Ammon's horn (tissue), 1 donor: ENCODE data around the gene CACFD1.

Experiments used
- DNase-seq: peaks from one replicate; pipeline ENCODE4 v3.0.0-alpha.2; 2016; ENCODE audit warnings: low spot score

Gene CACFD1

DNA sequence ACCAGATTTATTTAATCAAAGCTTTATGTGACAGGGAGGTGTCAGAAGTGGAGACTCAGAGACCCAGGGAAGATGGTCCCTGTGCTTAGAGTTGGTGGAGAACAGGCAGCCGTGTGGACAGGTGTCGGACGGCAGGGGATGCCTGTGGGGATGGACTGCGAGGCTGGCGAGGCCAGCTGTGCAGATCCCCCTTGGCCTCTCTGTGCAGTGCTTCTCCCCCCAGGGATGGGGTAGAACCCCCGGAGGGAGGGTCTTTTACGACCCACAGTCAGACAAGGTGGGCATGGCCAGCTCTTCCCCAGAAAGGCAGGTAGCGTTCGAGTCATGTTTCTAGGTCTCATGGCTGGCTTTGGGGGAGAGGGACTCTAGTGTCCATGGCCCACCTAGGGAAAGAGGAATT is 23.8 kb downstream of the CACFD1 start:
- no peak for DNase-seq

DNA sequence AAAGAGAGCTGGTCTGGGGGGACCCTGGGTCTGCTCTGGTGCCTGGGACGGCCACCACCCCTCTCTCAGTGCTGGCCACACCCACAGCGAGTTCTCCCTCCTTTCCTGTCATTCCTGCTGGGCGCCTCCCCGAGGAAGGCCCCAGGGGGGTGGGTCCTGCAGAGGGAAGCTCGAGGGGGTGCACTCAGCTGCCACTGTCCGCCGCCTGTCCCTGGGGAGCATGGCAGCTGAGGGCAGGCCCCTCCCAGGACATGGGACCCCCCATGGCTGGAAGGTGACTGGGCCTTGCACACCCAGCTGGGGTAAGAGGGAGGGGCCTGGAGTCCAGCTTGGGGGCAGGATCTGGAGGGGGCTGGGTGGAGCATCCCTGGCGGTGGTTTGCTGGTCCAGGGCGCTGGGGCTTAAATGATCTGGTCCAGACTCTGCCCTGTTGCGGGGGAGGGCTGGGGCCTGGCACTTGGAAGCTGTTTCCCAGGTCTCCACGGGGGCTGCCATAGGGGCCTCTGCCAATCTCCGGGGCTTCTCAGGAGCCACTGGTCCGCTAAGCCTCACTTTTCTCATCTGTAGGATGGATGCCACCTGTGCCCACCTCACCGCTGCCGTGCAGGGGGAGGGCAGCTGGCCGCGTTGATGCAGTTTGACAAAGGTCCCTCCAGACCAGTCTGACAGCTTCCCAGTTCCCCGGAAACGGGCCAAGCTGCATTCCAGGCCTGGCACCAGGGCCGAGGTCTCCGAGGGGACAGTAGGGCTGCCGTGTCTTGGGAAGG is 25.1 kb downstream of the CACFD1 start:
- no peak for DNase-seq

DNA sequence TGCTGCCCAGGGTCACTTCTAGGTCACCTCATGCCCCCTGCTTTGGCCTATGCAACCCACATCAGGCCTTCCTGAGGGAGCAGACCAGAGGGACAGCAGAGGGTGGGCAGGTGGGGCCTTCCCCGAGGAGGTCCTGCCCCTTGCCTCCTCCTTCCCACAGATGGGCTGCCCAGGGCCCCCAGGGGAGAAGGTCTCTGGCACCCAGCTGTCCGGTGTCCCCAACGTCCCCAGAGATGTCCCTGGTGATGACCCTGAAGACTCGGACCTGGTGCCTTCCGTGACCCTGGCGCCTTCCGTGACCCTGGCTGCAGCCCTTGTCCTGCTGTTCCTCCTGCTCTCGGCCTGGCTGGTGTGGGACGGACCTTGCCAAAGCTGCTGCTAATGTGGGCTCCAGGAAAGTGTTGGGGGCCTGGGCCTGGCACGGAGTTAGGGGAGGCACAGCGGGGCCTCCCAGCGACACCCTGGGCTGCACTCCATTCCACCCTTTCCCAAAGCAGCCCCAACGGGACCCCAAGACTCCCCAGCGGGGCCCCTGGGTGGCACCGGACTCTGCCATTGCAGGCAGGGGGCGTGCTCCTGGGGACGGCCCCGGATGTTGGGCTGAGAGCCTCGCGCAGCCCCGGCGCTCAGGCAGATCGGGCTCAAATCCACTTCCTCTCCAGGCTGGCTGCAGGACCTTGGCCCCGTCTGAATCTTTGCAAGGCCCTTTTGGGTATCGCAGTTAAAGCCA is 25.9 kb downstream of the CACFD1 start:
- DNase-seq, result no peak

DNA sequence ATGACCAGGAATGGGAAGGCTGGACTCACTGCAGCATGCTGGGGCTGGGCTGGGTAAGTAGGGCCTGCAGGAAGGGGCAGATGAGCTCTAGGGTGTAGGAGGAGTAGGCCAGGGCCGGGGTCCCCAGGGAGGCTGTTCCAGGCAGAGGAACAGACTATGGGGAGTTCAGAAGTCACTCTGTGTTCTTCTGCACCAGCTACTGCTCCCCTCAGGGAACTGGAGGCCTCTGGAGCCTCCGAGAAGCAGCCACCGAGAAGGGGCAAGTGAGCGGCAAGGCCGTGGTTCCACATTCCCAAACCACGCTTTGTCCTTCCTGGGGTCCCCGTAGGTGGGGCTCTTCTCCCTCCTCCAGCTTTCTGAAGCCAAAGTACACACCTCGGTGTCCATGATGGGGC is 27.6 kb downstream of the CACFD1 start:
- DNase-seq, result no peak

DNA sequence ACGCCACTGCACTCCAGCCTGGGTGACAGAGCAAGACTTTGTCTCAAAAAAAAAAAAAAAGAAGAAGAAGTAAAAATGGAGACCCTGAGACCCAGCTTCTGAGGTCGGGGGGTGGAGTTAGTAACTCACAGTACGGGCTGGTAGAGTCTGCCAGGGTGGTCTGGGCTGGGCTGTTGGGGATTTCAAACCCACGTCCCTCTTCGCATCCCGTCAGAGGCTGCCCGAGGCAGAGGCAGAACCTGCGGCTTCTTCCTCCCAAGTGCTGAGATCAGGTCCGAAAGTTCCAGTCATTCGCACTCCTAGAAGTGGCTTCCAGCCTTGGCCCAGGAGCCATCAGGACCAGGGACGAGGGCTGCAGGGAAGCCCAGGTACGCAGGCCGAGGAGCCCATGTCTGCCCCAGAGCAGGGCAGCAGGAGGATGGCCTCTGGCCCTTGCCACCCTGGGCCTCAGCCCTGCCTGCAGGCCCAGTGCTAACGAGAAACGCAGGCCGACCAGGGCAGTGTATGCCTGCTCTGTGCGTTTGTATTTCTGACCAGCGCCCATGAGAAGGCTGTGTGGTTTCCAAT is 29.0 kb downstream of the CACFD1 start:
- DNase-seq, result no peak

DNA sequence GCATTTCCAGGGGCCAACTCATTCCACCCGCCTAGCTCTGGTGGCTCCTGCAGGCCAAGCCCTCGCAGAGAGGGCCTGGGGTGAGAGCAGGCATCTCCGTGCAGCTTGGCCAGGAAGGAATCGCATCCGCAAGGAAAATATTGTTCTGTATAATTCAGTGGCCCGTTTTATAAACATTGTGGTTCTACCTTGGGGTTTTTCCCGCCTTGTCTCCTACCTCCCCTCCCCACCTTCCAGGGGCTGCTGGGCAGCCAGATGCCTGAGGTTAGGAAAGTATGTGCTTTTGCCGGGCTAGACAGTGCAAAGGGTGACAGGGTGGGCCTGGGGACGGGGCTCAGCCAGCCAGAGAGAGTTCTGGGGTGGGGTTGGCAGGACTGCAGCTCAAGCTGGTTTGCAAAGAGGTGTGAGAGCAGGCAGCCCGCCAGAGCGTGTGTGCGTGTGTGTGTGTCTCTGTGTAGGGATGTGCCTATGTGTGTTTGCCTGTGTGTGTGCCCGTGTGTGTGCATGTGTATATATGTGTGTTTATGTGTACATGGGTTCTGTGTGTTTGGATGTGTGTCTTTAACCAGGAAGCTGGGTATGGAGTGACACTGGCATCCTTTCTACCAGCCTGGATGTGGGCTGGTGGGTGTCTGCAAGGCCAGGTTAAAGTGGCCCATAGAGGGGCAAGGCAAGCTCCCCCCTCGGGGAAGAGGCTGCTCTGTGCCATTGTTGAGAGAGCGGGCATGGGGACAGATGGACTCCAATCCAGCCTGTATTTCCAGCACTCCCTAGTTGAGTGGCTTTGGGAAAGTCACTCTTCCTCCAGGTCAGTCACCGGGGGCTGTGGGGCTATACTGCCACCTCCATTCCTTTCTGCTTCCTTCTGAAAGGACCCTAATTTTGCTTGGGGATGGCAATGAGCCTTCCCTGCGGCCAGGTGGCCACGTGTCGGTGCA is 29.7 kb downstream of the CACFD1 start:
- no peak for DNase-seq

DNA sequence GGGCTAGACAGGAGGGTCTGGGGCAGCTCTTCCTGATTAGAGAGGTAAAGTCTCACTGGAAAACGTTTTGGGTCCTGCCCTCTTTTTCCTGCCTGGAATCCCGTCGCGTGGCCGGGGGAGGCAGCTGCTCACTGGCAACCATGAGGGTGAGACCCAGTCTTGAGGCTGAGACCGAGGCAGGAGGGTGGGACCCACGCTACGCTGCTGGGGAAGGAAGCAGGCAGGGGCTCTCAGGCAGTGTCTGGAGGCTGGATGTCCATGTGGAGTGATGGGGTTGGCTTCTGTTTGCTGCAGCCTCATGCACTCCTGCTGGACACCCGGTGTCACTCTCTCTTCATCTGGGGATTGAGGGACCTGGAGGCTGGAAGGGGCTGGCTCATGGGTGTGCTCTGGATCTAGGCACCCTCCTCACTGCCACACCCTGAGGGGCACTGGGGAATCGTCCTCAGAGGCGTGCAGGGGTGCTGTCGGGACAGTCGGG is 30.5 kb downstream of the CACFD1 start:
- DNase-seq, result no peak

DNA sequence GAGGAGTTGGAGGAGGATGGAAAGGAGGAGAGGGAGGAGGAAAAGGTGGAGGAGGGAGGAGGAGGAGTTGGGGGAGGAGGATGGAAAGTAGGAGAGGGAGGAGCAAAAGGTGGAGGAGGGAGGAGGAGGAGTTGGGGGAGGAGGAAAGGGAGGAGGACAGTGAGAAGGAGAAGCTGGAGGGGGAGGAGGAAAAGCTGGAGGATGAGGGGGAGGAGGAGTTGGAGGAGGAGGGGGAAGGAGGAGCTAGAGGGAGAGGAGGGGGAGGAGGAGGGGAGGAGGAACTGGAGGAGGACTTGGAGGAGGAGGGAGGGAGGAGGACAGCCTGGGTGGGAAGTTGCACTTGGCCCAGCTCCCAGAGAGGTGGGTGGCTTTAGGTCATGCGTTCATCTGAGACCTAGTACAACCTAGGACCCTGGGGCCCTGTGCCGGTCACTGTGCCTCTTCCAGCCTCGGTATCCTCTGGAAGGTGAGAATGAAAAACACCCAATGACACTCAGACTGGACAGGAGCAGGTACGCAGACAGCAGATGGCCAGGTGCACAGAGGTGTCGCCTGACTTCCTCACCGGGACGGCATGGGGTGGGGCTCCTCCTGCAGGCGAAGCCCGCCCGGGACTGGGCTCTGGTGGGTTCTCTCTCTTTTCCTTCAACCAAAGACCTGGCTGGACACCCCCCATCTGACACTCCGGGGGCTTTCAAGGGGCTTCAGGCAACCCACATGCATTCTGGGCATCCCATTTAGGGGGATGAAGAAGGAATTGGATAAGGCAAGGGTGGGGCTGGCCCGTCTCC is 31.3 kb downstream of the CACFD1 start:
- DNase-seq, result no peak

DNA sequence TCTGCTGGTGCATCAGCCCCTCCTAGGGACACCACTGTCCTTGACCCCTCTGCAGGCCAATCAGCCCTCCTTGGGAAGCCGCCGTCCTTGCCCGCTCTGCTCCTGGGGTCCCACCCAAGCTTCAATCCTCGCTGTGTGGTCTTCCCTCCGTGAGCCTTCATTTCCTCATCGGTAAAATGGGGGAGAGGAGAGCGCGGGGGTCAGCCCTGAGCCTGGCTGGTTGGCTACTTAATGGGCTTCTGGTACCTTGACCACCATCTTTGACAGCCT is 31.8 kb downstream of the CACFD1 start:
- no peak for DNase-seq

DNA sequence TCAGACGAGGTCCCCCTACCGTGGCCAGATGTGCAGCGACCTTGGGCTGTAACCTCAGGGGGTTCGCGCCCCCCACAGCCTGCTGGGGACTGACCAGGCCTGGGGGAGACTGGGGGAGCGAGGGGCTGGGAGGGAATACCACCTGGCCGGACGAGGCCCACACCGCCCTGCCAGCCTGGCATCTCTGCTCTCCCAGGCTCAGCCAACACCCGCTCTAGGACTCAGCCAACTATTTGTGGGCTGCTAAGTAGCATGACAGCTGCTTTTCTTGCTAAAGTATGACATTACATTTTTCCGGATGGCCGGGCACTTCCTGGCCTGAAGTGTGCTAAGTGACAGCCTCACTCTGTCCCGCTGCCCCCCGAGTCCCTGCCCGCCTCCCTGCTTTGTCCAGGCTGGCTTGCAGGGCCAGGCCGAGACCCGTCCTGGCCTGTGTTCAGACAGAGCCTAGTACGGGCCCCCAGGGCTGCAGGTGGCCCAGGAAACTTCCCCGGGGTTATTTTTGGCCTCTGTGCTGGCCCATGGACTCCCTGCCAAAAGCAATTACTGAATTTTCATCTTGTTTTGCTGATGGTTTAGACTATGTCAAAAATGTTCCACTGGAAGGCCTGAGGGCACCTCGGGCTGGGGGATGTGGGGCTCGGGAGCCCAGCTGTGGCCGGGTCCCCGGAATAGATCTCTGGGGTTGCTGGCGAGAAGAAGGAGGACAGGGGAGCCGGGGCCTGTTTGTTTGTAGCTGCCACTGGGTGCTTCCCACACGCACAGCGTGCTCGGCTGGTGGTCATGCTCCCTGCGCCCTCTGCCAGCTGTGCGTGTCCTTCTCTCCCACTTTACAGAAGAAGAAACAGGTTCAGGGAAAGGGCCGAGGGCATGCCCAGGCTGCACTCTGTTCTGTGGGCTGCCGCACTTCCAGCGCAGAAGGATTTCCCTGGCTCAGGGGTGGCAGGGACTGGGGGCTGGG is 32.6 kb downstream of the CACFD1 start:
- no peak for DNase-seq

DNA sequence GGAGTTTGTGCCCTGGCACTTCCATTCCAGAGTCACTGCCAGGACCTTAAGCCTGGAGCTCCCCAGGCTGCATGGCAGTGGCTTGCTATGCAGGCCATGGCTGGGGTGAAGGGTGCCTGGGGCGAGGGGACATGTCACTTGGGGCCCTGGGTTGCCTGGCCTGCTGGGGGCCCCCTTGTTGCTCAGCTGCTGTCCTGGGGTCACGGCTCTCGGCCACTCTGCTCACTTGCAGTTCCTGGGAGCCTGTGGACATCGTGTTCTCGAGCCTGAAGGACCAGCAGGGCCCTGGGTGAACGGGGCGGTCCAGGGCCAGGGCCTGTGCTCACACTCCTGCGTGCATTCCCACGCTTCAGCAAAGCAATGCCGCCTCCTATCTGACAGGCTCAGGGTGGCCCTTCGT is 33.6 kb downstream of the CACFD1 start:
- no peak for DNase-seq

DNA sequence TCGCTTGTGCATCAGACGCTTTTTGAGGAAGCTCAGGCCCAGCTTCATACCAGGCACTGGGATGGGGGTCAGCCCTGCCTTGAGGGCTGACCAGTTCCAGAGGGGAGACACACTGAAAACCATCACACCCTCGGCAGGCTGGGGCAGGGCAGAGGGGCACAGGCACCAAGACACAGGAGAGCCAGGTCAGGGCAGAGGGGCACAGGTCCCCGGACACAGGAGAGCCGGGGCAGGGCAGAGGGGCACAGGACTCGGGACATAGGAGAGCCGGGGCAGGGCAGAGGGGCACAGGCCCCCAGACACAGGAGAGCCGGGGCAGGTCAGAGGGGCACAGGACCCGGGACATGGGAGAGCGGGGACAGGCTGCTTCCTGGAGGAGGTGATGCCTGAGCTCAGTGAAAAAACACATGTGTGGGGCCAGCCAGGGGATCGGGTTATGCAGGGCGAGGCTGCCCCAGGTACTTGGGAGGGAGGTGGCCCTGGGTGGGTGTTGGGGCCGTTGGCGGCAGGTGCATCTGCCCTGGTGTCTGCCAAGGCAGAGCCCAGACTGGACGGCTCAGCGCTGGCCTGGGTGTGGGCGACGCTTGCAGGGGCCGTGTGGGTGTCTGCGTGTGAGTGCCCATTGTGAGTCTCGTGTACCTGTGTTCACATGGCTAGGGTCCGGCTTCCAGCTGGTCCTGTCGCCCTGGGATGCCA is 34.2 kb downstream of the CACFD1 start:
- DNase-seq, result no peak

DNA sequence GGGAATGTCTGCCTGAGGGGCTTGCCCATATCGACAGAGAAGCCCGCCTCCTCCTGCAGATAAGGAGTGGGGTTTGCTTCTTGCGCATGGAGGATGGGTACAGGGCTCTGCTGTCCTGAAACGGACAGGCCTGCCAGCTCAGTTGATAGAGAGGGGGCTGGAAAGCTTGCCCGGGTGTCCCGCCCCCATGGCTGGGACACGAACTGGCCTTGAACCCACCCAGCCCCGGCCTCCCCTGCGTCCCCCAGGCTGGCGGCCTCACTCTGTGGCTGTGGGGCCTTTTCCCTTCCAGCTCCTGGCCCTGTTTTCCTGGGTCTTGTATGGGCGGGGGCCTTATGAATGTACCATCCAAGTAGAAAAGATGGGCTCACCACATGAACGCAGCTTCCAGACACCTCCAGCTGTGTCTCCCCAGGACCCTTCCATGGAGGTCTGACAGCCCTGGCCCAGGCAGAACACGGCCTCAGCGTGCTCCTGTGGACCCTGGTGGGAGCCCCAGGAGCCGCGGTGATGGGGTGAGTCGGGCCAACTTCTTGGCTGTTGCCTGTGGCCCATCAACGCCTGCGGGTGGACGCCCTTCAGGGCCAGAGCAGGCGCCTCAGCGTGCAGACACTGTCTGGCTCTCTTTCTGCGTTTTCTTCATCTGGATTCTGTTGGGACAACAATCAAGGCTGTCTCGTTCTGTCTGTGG is 35.0 kb downstream of the CACFD1 start:
- no peak for DNase-seq

DNA sequence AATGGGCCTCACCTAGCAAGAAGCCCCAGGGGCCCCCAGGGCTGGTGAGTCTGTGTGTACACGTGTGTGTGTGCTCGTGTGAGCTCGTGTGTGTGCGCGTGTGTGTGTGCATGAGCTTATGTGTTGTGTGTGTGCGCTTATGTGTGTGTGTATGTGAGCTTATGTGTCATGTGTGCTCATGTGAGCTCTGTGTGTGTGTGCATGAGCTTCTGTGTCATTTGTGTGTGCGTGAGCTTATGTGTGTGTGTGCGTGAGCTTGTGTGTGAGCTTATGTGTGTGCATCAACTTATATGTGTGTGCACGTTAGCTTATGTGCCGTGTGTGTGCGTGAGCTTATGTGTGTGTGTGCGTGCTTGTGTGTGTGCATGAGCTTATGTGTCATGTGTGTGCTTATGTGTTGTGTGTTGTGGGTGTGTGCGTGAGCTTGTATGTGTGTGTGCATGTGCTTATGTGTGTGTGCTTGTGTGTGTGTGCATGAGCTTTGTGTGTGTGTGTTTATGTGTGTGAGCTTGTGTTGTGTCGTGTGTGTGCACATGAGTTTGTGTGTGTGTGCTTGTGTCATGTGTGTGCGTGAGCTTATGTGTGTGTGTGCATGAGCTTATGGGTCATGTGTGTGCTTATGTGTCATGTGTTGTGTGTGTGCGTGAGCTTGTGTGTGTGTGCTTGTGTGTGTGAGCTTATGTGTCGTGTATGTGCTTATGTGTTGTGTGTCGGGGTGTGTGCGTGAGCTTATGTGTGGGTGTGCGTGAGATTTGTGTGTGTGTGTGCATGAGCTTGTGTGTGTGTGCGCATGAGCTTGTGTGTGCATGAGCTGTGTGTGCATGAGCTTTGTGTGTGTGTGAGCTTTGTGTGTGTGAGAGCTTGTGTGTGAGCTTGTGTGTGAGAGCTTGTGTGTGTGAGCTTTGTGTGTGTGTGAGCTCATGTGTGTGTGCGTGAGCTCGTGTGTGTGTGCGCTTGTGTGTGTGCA is 35.8 kb downstream of the CACFD1 start:
- no peak for DNase-seq

DNA sequence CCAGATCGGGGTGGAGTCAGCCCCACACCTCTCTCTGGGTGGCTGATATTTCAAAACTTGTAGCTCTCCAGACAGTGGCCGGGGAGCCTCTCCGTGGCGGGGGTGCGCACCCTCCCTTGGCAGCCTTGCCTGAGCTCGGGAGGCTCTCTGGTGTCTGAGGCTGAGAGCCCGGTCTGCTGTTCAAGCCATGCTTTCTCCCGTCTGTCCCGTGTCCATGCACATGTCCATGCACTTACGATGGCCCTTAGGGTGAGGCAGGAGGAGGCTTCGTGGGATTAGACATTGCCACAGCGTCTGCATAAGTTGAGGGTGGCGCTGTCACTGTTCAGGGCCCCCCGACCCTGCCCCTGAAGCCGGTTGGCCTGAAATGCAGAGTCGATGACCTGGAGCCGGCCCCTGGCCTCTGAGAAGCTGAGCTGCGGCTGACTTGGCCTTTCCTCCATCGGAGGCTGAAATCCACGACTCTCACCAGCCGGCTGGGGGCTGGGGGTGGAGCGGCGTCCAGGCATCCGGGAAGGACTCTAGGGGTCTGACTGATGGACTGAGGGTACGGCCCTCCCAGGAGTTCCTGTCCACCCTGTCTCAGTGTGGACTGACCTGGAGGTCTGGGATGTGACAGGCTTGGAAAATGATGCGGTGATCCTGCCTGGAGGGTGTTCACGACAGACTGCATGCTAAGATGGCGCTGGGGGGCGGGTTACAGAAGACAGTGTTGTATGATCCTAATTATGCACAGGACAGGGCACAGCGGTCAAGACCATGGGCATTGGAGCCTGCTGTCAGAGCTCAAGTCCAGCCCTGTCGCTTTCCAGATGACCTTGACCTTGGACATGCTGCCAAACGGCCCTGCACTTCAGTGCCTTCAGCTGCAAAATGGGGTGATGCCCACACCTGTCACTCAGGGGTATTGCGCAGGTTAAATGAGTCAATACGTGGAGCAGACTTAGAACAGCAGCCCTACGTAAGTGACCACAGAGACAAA is 37.4 kb downstream of the CACFD1 start:
- no peak for DNase-seq

DNA sequence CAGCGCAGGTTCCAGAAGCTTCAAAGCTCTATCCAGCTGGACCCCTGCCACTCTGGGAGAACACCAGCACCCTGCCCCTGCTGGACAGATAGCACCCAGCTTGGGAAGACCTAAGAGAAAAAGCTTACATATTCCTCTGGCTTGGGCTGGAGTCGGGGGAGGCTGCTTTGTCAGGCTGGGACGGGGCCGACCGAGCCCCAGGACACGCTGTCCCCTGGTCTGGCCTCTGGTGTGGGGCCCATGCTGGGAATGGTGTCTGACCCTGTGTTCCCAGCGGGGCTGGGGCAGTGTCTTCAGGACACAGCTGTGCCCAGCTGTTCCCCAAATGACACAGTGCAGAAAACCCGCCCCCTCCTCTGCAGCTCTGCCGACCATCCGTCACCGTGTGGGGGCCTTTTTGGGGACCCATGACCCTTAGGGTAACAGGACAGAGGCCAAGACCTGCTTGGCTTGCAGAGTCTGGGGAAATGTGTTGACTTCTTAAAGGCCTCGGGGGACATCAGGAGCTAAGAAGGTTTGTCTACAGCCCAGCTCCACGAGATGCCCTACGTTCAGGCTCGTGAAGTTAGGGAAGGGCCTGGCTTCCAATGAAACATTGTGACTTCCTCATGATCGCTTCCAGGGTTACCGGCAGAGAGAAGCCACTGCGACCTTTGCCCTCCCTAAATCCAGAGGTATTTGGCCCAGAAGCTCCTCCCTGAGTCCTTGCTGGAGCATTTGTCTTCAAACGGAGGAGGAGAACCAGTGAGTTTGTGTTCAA is 39.5 kb downstream of the CACFD1 start:
- DNase-seq, result no peak
